Testis (tissue), 2 donors: ENCODE measurements around the gene CEP131.

Source experiments
- CTCF ChIP-seq, 3 experiments: fragments of 450-650 bp in 2 of 3; fragments of 200-600 bp in 1 of 3; sonication (generic) in 1 of 3; IDR thresholded peaks; one replicate each; pipeline ENCODE4 v1.5.1; 2016 to 2019; ENCODE audit warnings: antibody characterized with exemption in 3 of 3, mild to moderate bottlenecking in 2 of 3, moderate library complexity in 1 of 3
- POLR2A ChIP-seq: fragments of 450-650 bp; IDR thresholded peaks from one replicate; pipeline ENCODE4 v1.6.1; 2017; ENCODE audit warnings: antibody characterized with exemption, mild to moderate bottlenecking, moderate library complexity

GRCh38 chr17:81164371-81165245 lies 58.2 kb downstream of the CEP131 start:
- TF ChIP-seq CTCF (IDR thresholded peaks at IDR 0.05): no peak
- no peak for TF ChIP-seq POLR2A
